HAP-1 (cell line): ENCODE results near the gene FUCA1.
"Not testable (repeated sequence)": the region's sequence is repeated elsewhere in the genome, so short reads cannot be mapped to it uniquely, and the experiment has no call there.

Experiments
- DNase-seq, 2 experiments: peaks; one replicate each; pipeline ENCODE4 v3.0.0-alpha.2; 2016 to 2020; ENCODE audit warnings: low spot score in 2 of 2
- H3K27me3 ChIP-seq: fragments of 250-450 bp; sonication (Bioruptor Pico); 2 replicates; pipeline ENCODE4 v1.5.1; 2020; ENCODE audit warnings: low read depth, mild to moderate bottlenecking, moderate library complexity
- H3K36me3 ChIP-seq: fragments of 250-450 bp; sonication (Bioruptor Pico); replicated peaks from 2 replicates; pipeline ENCODE4 v1.5.1; 2020; ENCODE audit warnings: mild to moderate bottlenecking
- H3K4me1 ChIP-seq: fragments of 250-450 bp; sonication (Bioruptor Pico); 2 replicates; pipeline ENCODE4 v1.5.1; 2020; ENCODE audit warnings: mild to moderate bottlenecking
- H3K4me3 ChIP-seq: fragments of 250-450 bp; sonication (Bioruptor Pico); 2 replicates; pipeline ENCODE4 v1.5.1; 2020; ENCODE audit warnings: mild to moderate bottlenecking, moderate library complexity
- H3K9me3 ChIP-seq: fragments of 250-450 bp; sonication (Bioruptor Pico); 2 replicates; pipeline ENCODE4 v1.5.1; 2020; ENCODE audit warnings: mild to moderate bottlenecking, moderate library complexity
- in situ Hi-C: fragments of 300-500 bp; cut with MboI; formaldehyde crosslinking; loops from 3 replicates; pipeline ENCODE4 v1.14.3; 2020; ENCODE audit warnings: low sequenced_read_pairs, inconsistent platforms, mixed read lengths

Gene FUCA1

DNA sequence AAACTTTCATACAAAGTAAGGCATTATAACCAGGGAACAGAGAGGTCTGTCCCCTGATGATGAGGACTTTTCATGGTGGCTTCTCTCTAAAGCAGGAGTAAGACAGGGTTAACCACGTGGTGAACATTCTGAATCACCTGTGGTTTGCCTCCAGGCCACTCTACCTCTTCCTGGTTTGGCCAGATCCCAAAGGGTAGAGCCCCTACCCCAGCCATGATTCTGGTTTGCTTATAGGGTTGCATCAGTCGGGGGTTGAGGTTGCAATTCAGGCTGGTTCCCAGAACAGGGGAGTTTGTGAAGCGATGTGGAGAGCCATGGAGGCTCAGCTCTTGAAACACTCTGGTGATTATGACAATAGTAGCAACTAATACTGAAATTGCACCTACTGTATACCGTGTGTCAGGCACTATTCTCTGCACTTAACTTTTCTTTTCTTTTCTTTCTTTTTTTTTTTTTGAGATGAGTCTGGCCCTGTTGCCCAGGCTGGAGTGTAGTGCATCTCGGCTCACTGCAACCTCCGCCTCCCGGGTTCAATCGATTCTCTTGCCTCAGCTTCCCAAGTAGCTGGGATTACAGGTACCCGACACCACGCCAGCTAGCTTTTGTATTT, 36.8 kb upstream of the FUCA1 start:
- no peaks in the 10 kb centered on the region for H3K9me3 ChIP-seq
- in situ Hi-C loops, result no loop called here
- no peaks in the 10 kb centered on the region for H3K27me3 ChIP-seq
- no peak overlapping the region for H3K4me3 ChIP-seq
- no peaks in the 10 kb centered on the region for H3K4me1 ChIP-seq
- H3K36me3 ChIP-seq, result no peaks in the 10 kb centered on the region
- DNase-seq, result no peak

- Histone ChIP-seq H3K27me3 (no peaks in the 10 kb centered on the region), H3K36me3 (no peaks in the 10 kb centered on the region), H3K4me1 (no peaks in the 10 kb centered on the region), H3K9me3 (no peaks in the 10 kb centered on the region), H3K4me3 (no peak overlapping the region)
- in situ Hi-C loops, result no loop called here
- DNase-seq, result no peak
These were observed 35.7 kb upstream of the FUCA1 start for GRCh38 chr1:23903754-23904153.

DNA sequence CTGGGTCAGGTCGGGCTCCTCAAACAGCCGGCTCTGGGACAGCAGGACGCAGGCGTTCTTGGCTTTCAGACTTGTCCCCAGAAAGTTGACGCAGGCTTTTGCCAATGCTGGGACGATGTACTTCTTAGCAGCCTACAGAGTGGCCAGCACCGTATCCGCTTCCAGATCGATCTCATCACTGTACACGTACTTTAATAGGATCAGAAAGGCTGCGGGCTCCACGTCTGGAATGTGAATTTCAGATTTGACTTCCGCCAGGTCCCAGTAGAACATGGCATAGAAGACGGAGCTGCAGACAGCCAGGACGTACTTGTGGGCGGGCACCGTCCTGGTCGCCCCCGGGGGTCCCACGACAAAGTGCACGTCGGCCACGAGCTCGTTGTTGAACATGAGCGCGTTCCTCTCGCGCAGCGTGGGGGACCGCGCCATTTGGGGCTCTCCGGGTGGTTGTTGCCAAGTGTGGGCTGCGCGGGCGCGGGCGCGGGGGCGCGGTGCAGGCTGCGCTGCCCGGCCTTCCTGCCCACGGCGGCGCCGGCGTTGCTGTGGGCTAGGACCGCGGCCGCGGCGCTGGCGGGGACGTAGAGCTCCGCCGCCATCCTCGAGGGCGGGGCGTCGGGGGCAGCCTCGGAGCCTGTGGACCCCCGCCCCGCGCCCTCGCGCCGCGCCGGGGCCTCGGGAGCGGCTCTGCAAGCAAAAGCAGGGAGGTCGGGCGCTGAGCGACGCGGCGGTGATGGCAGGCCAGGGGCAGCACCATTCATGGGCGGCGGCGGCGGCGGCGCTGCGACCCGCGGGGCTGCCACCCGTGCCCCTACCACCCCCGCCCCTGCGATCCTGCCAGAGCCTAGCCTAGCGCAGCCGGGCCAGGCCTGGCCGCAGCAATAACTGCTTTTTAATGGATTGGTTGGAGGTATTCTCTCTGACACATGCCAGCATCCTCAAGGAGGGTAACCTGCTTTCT, 34.5 kb upstream of the FUCA1 start:
- Histone ChIP-seq H3K36me3 (no peaks in the 10 kb centered on the region), H3K4me1 (no peaks in the 10 kb centered on the region), H3K9me3 (no peaks in the 10 kb centered on the region), H3K27me3 (no peaks in the 10 kb centered on the region), H3K4me3 (no peak overlapping the region)
- DNase-seq, result no peak
- in situ Hi-C loops, result no loop called here

DNA sequence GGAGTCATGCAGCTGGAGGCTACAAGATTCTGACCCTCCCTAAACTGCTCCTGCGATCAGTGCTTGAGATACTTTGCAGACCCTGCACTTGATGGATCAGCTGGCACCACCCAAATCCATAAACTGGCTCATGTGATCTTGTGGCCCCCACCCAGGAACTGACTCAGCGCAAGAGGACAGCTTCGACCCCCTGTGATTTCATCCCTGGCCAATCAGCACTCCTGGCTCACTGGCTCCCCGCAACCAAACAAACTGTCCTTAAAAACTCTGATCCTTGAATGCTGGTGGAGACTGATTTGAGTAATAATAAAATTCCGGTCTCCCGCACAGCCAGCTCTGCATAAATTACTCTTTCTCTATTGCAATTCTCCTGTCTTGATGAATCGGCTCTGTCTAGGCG, 31.9 kb upstream of the FUCA1 start:
- H3K4me1 ChIP-seq, H3K36me3 ChIP-seq, H3K4me3 ChIP-seq, H3K9me3 ChIP-seq, DNase-seq, in situ Hi-C loops, H3K27me3 ChIP-seq: not testable (repeated sequence)

- in situ Hi-C loops, result no loop called here
- Histone ChIP-seq H3K27me3 (no peaks in the 10 kb centered on the region), H3K4me3 (no peak overlapping the region), H3K4me1 (no peaks in the 10 kb centered on the region), H3K36me3 (no peaks in the 10 kb centered on the region), H3K9me3 (no peaks in the 10 kb centered on the region)
- DNase-seq, result no peak
These were observed 31.0 kb upstream of the FUCA1 start for GRCh38 chr1:23899070-23899469.

GRCh38 chr1:23897083-23897482, 29.0 kb upstream of the FUCA1 start:
- no peaks in the 10 kb centered on the region for H3K27me3 ChIP-seq
- no peaks in the 10 kb centered on the region for H3K36me3 ChIP-seq
- no peak for DNase-seq
- peaks cover 2% of the 10 kb centered on the region for H3K4me1 ChIP-seq
- H3K4me3 ChIP-seq, result no peak overlapping the region
- in situ Hi-C loops, result no loop called here
- no peaks in the 10 kb centered on the region for H3K9me3 ChIP-seq

- DNase-seq, result no peak
- Histone ChIP-seq H3K27me3 (no peaks in the 10 kb centered on the region), H3K9me3 (no peaks in the 10 kb centered on the region), H3K36me3 (no peaks in the 10 kb centered on the region), H3K4me3 (no peak overlapping the region), H3K4me1 (peaks cover 3% of the 10 kb centered on the region)
- in situ Hi-C loops, result no loop called here
These were observed 28.4 kb upstream of the FUCA1 start for GRCh38 chr1:23896491-23896890.

GRCh38 chr1:23895993-23896392, 27.9 kb upstream of the FUCA1 start:
- peaks cover 3% of the 10 kb centered on the region for H3K4me1 ChIP-seq

GRCh38 chr1:23895082-23895481, 27.0 kb upstream of the FUCA1 start:
- no peaks in the 10 kb centered on the region for H3K9me3 ChIP-seq
- no peak overlapping the region for H3K4me3 ChIP-seq
- H3K27me3 ChIP-seq, result no peaks in the 10 kb centered on the region
- H3K4me1 ChIP-seq, result peaks cover 3% of the 10 kb centered on the region
- no peak for DNase-seq
- in situ Hi-C loops, result no loop called here
- no peaks in the 10 kb centered on the region for H3K36me3 ChIP-seq

More at GRCh38 chr1:23895993-23896392, 27.9 kb upstream of the FUCA1 start:
- no peak for DNase-seq
- Histone ChIP-seq H3K36me3 (no peaks in the 10 kb centered on the region), H3K9me3 (no peaks in the 10 kb centered on the region), H3K27me3 (no peaks in the 10 kb centered on the region), H3K4me3 (no peak overlapping the region)
- in situ Hi-C loops, result no loop called here

DNA sequence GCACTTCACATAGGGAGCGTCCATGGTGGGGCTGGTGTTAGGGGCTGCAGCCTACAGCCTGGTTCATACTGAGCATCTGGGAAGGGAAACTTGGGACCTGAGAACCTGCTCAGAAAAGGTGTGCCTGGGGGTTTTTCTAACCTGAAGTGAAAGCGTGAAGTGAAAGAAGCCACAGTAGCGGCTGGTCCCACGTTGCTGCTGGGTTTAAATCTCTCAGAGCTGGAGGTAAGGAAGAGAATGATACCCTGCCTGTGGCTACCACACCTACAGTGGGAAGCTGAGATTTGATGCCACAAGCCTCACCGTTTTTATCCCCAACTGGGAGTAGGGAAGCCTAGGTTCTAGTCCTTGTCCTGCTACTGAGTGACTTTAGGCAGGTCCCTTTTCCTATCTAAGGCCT, 21.0 kb upstream of the FUCA1 start:
- peaks cover 3% of the 10 kb centered on the region for H3K4me1 ChIP-seq
- DNase-seq, result no peak
- in situ Hi-C loops, result no loop called here
- H3K9me3 ChIP-seq, result no peaks in the 10 kb centered on the region
- H3K27me3 ChIP-seq, result no peaks in the 10 kb centered on the region
- no peaks in the 10 kb centered on the region for H3K36me3 ChIP-seq
- H3K4me3 ChIP-seq, result no peak overlapping the region

DNA sequence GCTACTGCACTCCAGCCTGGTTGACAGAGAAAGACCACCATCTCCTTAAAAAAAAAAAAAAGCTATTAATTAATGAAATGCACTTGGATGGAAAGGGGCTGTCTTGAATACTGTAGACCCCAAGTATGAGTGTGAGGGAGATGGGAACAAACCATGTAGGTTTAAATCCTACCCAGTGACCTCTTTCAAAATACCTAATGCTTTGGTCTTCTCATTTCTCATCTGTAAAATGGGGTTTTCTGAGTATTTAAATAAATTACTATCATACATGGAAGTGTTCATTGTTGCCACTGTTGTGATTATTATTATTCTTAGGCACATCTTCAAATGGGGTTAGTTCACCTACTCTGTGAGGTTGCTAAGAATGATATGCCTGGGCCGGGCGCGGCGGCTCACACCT, 17.1 kb upstream of the FUCA1 start:
- Histone ChIP-seq H3K27me3 (no peaks in the 10 kb centered on the region), H3K4me3 (no peak overlapping the region), H3K4me1 (no peaks in the 10 kb centered on the region), H3K36me3 (no peaks in the 10 kb centered on the region), H3K9me3 (no peaks in the 10 kb centered on the region)
- no peak for DNase-seq
- in situ Hi-C loops, result no loop called here

- H3K9me3 ChIP-seq, result peaks cover 14% of the 10 kb centered on the region
These were observed 14.7 kb upstream of the FUCA1 start for GRCh38 chr1:23882746-23883145.

DNA sequence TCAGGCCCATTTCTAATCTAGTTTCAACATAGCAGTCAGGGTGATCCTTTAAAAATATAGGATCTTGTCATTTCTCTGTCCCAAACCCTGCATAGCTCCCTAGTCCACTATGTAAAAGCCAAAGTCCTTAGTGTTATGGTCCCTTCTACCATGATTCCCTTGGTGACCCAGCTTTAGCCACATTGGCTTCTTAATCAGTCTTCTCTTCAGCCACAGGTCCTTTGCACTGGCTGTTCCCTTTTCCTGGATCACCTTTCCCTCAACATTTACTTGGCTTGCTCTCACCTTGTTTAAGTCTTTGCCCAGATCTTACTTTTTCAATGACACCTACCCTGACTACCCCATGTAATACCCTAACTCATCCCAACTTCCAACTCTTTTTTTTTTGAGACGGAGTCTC, 11.7 kb upstream of the FUCA1 start:
- in situ Hi-C loops, result no loop called here
- Histone ChIP-seq H3K4me3 (no peak overlapping the region), H3K27me3 (no peaks in the 10 kb centered on the region), H3K4me1 (no peaks in the 10 kb centered on the region), H3K36me3 (no peaks in the 10 kb centered on the region), H3K9me3 (peaks cover 18% of the 10 kb centered on the region)
- DNase-seq, result no peak

More at GRCh38 chr1:23882746-23883145, 14.7 kb upstream of the FUCA1 start:
- Histone ChIP-seq H3K36me3 (no peaks in the 10 kb centered on the region), H3K4me3 (no peak overlapping the region), H3K27me3 (no peaks in the 10 kb centered on the region), H3K4me1 (no peaks in the 10 kb centered on the region)
- in situ Hi-C loops, result no loop called here
- no peak for DNase-seq

DNA sequence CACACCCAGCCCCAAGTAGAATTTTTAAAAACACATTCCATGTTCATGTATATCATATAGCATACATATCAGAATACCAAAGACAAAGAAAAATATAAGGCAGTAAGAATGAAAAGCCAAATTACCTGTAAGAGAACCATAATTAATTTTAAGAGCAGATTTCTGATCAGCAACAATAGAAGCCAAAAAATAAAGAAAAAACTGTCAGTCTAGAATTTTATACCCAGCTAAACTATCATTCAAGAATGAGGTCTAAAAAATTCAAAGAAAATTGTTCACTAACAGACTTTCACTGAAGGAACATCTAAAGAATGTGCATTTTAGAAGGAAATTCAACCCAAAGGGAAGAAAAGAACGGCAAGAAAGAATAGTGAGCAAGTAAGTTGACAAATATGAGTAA, 10.6 kb upstream of the FUCA1 start:
- Histone ChIP-seq H3K36me3 (no peaks in the 10 kb centered on the region), H3K4me3 (no peak overlapping the region), H3K4me1 (no peaks in the 10 kb centered on the region), H3K9me3 (peaks cover 18% of the 10 kb centered on the region), H3K27me3 (no peaks in the 10 kb centered on the region)
- DNase-seq, result no peak
- in situ Hi-C loops, result no loop called here
